ENCODE measurements around the gene HDX.
"Not testable (repeated sequence)": the region's sequence is repeated elsewhere in the genome, so short reads cannot be mapped to it uniquely, and the experiment has no call there.

The HDX gene

DNA sequence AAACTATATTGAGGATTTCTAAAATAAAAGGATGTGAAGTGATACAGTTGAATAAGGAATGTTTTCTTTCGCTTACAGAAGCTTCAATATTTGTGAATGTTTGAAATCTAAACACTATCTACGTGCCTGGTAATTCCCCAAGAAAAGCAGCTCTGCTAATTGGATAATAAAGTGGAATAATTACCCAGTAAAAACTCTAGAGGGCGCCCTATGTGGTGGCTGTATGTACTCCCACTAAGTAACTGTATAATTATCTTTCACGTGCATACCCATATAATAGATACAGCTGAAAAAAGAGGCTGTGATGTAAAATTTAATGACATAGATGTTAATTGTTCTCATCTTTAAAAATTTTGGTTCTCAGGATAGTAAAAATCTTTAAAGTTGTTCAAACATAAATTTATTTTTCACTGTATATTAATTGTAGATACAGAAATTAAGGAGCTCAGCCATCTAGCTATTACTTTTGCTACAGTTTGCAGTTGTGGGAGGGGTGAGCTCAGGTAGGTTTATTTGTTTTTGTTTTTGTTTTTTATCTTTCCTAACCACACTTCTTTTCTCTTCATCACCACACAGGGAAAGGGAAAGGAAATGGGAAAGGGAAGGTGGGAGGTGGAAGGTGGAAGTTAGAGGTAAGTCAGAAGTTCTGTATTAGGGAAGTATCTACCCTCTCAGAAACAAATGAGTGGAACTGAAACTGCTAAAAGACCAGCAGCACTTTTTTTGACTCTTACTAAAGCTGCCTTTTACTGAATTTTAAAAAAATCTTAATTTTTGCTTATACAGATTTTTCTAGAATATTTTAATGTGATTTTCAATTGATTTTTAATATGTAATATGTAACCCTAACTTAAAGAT, 162.5 kb downstream of the HDX start:
- no peak for DNase-seq

GRCh38 chrX:84336646-84337045, 165.6 kb downstream of the HDX start:
- DNase-seq = no peak

DNA sequence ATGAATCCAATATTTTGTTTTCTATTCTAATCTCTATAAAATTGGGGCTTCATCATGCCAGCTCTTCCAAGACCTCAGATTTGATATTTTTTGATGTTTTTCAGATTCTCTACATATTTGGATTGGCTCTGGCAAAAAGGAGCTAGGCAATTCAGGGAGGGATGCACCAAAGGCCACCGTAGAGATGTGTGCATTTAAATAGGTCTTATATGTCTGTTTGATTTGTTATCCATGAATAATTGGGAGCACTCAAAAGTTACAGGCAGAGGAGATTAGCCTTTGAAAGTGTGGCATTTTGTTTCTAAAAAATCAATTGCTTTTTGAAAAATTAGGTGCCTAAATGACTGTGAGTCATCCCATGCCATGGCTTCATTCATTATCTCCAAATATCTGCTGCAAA, 167.1 kb downstream of the HDX start:
- DNase-seq = no peak

GRCh38 chrX:84322083-84322827, 180.0 kb downstream of the HDX start:
- DNase-seq = no peak

GRCh38 chrX:84320614-84321013, 181.6 kb downstream of the HDX start:
- DNase-seq = no peak

GRCh38 chrX:84320023-84320422, 182.2 kb downstream of the HDX start:
- no peak for DNase-seq

DNA sequence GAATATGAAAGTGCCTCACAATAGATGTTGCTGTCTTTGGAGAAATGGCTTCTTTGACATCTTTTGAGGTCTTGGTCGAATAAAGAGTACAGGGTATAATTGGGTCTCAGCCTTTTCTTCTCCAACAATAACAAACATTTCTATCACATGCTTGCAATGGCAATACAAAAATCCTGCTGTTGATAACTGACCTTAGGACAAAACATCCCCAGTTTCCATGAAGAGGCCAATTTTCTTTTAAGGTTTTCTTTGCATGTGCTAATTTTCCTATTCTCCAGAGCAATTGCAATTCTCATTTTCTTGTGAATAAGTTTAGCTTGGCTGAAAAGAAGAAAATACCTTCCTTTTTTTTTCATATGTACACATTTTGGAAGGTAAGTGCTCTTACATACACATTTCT, 183.6 kb downstream of the HDX start:
- no peak for DNase-seq

- not testable (repeated sequence) for DNase-seq
These were observed 186.3 kb downstream of the HDX start for GRCh38 chrX:84315946-84316345.
